ENCODE data around the gene CD55. TPM values are rescaled to one million over a fixed set of nuclear protein-coding genes. Genes with fewer than 3 reads are reported as not detected.

CD55 gene
- total RNA-seq, 1 experiment from 2014 or later = 0.71 TPM

GRCh38 chr1:207331354-207332313 is 10.2 kb downstream of the CD55 start:
- POLR2A ChIA-PET (ENCODE audit: low non-redundant PET) = no interaction called here
- no peak for TF ChIP-seq EZH2 (IDR thresholded peaks at IDR 0.05; ENCODE audit: borderline replicate concordance, low read depth, low read length, poor library complexity, severe bottlenecking)
- TF ChIP-seq CTCF (conservative IDR thresholded peaks at IDR 0.05; ENCODE audit: low read depth, low read length) = no peak

GRCh38 chr1:207333009-207333600 is 11.6 kb downstream of the CD55 start:
- ChIA-PET POLR2A (ENCODE audit: low non-redundant PET) (no interaction called here), CTCF (interaction anchor here (0.7 kb wide), 1 partner anchor 1414 kb away, joined by 3 read pairs; no protein-coding TSS in a partner anchor)
- BruUV-seq (replicated peaks) = no TSS peak
- Histone ChIP-seq H3K27ac (ENCODE audit: low read depth, low read length, poor library complexity, severe bottlenecking) (no peak overlapping the region), H3K27me3 (replicated peaks; ENCODE audit: insufficient read depth, low read depth, low read length, poor library complexity) (peaks cover 14% of the 10 kb centered on the region), H3K4me1 (ENCODE audit: insufficient read depth, low read length, poor library complexity, severe bottlenecking) (no peaks in the 10 kb centered on the region), H3K4me3 (ENCODE audit: low read depth, low read length, poor library complexity, severe bottlenecking) (no peak overlapping the region), H3K9me3 (ENCODE audit: low read depth, low read length, poor library complexity, severe bottlenecking) (no peaks in the 10 kb centered on the region), H3K36me3 (ENCODE audit: insufficient read depth, low read length, poor library complexity, severe bottlenecking) (no peaks in the 10 kb centered on the region)
- intact Hi-C loops (cut with micrococcal nuclease; ENCODE audit: unreplicated experiment) = no loop called here
- no peak for TF ChIP-seq CTCF (conservative IDR thresholded peaks at IDR 0.05; ENCODE audit: low read depth, low read length)
- no peak for TF ChIP-seq EZH2 (IDR thresholded peaks at IDR 0.05; ENCODE audit: borderline replicate concordance, low read depth, low read length, poor library complexity, severe bottlenecking)
- no peak for DNase-seq (ENCODE audit: low spot score)

More at GRCh38 chr1:207331354-207332313, 10.2 kb downstream of the CD55 start:
- intact Hi-C loops (cut with micrococcal nuclease; ENCODE audit: unreplicated experiment) = no loop called here
- H3K27ac ChIP-seq (ENCODE audit: low read depth, low read length, poor library complexity, severe bottlenecking) = no peak overlapping the region
- BruUV-seq (replicated peaks) = no TSS peak
- no peaks in the 10 kb centered on the region for H3K36me3 ChIP-seq (ENCODE audit: insufficient read depth, low read length, poor library complexity, severe bottlenecking)
- peaks cover 12% of the 10 kb centered on the region for H3K27me3 ChIP-seq (replicated peaks; ENCODE audit: insufficient read depth, low read depth, low read length, poor library complexity)
- H3K4me3 ChIP-seq (ENCODE audit: low read depth, low read length, poor library complexity, severe bottlenecking) = no peak overlapping the region
- CTCF ChIA-PET = no interaction called here
- no peaks in the 10 kb centered on the region for H3K4me1 ChIP-seq (ENCODE audit: insufficient read depth, low read length, poor library complexity, severe bottlenecking)
- no peaks in the 10 kb centered on the region for H3K9me3 ChIP-seq (ENCODE audit: low read depth, low read length, poor library complexity, severe bottlenecking)
- no peak for DNase-seq (ENCODE audit: low spot score)

GRCh38 chr1:207333620-207334019 is 12.1 kb downstream of the CD55 start:
- CTCF ChIA-PET = interaction anchor here (0.7 kb wide), 1 partner anchor 1415 kb away, joined by 3 read pairs; no protein-coding TSS in a partner anchor

More at GRCh38 chr1:207333620-207334019, 12.1 kb downstream of the CD55 start:
- Histone ChIP-seq H3K9me3 (ENCODE audit: low read depth, low read length, poor library complexity, severe bottlenecking) (no peaks in the 10 kb centered on the region), H3K4me3 (ENCODE audit: low read depth, low read length, poor library complexity, severe bottlenecking) (no peak overlapping the region), H3K36me3 (ENCODE audit: insufficient read depth, low read length, poor library complexity, severe bottlenecking) (no peaks in the 10 kb centered on the region), H3K27me3 (replicated peaks; ENCODE audit: insufficient read depth, low read depth, low read length, poor library complexity) (peaks cover 14% of the 10 kb centered on the region), H3K27ac (ENCODE audit: low read depth, low read length, poor library complexity, severe bottlenecking) (no peak overlapping the region), H3K4me1 (ENCODE audit: insufficient read depth, low read length, poor library complexity, severe bottlenecking) (no peaks in the 10 kb centered on the region)
- POLR2A ChIA-PET (ENCODE audit: low non-redundant PET) = no interaction called here
- intact Hi-C loops (cut with micrococcal nuclease; ENCODE audit: unreplicated experiment) = no loop called here
- TF ChIP-seq EZH2 (IDR thresholded peaks at IDR 0.05; ENCODE audit: borderline replicate concordance, low read depth, low read length, poor library complexity, severe bottlenecking) (no peak), CTCF (conservative IDR thresholded peaks at IDR 0.05; ENCODE audit: low read depth, low read length) (no peak)
- no TSS peak for BruUV-seq (replicated peaks)
- no peak for DNase-seq (ENCODE audit: low spot score)
